AG09319 (cell line): Measurements from ENCODE around the gene CAPN12.
"Not testable (repeated sequence)": the region's sequence is repeated elsewhere in the genome, so short reads cannot be mapped to it uniquely, and the experiment has no call there.

ENCODE experiments used
- DNase-seq: peaks from one replicate; pipeline ENCODE4 v3.0.0-alpha.2; 2010; ENCODE audit warnings: low read depth; ENCODE audit errors: extremely low read depth
- TF ChIP-seq, protein P1 (sequence below): IDR thresholded peaks from 2 replicates; pipeline ENCODE4 v1.5.1; 2011; ENCODE audit warnings: low read depth, mild to moderate bottlenecking, inconsistent platforms, low read length, moderate library complexity

The CAPN12 gene, protein sequence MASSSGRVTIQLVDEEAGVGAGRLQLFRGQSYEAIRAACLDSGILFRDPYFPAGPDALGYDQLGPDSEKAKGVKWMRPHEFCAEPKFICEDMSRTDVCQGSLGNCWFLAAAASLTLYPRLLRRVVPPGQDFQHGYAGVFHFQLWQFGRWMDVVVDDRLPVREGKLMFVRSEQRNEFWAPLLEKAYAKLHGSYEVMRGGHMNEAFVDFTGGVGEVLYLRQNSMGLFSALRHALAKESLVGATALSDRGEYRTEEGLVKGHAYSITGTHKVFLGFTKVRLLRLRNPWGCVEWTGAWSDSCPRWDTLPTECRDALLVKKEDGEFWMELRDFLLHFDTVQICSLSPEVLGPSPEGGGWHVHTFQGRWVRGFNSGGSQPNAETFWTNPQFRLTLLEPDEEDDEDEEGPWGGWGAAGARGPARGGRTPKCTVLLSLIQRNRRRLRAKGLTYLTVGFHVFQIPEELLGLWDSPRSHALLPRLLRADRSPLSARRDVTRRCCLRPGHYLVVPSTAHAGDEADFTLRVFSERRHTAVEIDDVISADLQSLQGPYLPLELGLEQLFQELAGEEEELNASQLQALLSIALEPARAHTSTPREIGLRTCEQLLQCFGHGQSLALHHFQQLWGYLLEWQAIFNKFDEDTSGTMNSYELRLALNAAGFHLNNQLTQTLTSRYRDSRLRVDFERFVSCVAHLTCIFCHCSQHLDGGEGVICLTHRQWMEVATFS

DNA sequence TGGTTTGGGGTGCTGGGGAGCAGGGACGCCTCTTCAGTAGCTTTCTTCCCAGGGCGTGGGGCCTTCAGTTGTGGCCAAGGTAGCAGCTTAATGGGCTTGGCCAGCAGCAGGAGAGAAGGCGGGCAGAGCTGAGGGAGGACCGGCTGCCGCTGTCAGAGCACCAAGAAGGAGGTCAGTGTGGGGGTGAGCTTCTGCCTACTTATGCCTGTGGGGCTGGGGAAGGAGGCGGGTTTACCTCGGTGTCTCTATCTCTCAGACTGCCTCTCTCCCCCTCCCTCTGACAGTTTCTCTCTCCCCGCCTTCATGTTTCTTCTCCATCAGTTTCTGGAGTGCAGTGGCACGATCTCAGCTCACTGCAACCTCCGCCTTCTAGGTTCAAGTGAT, at the start of gene CAPN12:
Gene CAPN12, minus strand, starts transcription at position 177 of the 384 bp plus-strand sequence. CDS start 309 bp downstream, outside the sequence.
- DNase-seq, result no peak
- TF ChIP-seq, protein P1, sequence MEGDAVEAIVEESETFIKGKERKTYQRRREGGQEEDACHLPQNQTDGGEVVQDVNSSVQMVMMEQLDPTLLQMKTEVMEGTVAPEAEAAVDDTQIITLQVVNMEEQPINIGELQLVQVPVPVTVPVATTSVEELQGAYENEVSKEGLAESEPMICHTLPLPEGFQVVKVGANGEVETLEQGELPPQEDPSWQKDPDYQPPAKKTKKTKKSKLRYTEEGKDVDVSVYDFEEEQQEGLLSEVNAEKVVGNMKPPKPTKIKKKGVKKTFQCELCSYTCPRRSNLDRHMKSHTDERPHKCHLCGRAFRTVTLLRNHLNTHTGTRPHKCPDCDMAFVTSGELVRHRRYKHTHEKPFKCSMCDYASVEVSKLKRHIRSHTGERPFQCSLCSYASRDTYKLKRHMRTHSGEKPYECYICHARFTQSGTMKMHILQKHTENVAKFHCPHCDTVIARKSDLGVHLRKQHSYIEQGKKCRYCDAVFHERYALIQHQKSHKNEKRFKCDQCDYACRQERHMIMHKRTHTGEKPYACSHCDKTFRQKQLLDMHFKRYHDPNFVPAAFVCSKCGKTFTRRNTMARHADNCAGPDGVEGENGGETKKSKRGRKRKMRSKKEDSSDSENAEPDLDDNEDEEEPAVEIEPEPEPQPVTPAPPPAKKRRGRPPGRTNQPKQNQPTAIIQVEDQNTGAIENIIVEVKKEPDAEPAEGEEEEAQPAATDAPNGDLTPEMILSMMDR, result no peak

DNA sequence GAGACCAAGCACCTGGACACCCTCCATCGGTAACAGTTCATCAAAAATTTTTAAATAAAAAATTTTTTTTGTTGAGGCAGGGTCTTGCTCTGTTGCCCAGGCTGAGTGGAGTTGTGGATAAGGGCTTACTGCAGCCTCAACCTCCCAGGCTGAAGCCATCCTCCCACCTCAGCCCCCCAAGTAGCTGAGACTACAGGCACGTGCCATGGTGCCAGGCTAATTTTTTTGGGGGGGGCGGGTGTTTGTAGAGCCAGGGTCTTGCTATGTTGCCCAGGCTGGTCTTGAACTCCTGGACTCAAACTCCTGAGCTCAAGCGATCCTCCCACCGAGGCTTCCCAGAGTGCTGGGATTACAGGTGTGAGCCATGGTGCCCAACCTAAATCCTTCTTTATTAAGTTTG, 49.4 kb upstream of the CAPN12 start:
- DNase-seq, result no peak
- TF ChIP-seq, protein P1, result no peak

DNA sequence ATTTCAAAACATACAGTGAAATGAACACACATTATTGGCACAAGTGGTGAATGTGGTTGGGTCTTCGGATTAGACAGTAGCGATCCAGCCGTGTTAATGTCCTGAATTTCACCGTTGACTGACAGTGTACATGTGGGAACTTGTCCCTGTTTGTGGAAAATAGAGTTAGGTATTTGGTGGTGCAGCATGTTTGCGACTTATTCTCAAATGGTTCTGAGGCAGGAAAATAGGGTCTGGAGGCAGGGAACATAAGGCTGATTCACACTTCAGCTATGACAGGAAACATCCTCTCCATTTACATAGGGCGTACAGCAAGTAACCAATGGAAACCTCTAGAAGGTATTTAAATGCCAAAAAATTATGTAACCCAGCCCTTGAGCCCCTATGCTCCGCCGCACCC, 48.9 kb upstream of the CAPN12 start:
- no peak for DNase-seq
- TF ChIP-seq, protein P1, result no peak

DNA sequence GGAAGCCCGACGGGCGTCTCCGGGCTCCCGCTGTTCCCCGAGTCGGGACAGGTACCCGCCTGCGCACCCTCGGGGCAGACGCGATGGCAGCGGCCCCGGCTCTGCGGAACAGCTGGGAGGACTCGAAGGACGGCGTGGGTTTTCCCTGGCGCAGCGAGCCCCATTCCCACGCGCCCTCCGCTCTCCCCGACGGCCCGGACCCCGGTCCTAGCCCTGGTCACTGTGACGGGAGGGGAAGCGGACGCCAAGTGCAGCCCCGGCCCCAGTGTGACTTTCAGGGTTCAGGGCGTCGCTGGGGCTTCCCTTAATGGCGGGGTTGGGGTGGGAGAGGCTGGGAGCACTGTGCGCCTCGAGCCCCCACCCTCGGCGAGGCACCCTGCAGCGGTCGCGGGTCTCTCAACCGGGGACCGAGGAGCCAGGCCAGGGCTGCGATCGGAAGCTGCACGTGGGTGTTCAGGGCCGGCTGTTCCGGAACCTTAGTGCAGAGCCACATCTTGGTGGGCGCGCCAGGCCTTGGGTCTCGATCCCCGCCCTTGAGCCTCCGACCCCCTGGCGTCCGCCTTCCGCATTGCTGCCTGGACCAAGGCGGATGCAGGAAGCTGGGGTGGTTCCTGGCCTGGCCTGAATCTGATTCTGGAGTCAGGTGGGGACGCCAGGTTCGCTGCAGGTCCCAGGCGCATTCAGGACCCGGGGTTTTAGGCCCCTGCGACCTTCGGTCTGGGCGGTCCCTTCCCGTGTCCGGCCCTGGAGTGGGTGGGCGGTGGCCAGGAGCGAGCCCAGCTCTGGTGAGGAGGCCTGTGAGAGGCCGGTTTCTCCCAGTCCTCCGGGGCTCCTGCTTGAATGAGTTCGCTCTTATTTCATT, 48.2 kb upstream of the CAPN12 start:
- TF ChIP-seq, protein P1, result peak; percentile 19
- no peak for DNase-seq

DNA sequence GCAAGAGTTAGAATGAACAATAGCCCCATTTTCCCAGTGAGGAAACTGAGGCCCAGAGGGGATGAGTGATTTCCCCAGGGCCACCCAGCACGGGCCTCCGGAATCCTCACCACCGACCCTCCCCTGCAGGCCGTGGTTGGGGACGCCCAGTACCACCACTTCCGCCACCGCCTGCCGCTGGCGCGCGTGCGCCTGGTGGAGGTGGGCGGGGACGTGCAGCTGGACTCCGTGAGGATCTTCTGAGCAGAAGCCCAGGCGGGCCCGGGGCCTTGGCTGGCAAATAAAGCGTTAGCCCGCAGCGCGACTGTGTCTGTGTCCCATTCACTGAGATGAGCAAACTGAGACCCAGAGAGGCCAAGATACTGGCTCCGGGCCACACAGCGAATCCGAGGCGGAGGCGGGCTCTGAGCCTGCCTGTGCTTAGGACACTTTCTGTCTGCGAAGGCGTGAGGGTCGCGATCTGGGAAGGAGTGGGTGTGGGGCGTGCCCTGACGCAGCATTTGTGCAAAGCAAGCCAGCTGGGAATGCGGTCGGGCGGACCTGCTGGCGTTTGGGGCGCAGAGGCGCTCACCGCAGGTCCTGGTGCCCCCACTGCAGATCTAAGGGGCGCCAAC, 47.3 kb upstream of the CAPN12 start:
- not testable (repeated sequence) for DNase-seq

DNA sequence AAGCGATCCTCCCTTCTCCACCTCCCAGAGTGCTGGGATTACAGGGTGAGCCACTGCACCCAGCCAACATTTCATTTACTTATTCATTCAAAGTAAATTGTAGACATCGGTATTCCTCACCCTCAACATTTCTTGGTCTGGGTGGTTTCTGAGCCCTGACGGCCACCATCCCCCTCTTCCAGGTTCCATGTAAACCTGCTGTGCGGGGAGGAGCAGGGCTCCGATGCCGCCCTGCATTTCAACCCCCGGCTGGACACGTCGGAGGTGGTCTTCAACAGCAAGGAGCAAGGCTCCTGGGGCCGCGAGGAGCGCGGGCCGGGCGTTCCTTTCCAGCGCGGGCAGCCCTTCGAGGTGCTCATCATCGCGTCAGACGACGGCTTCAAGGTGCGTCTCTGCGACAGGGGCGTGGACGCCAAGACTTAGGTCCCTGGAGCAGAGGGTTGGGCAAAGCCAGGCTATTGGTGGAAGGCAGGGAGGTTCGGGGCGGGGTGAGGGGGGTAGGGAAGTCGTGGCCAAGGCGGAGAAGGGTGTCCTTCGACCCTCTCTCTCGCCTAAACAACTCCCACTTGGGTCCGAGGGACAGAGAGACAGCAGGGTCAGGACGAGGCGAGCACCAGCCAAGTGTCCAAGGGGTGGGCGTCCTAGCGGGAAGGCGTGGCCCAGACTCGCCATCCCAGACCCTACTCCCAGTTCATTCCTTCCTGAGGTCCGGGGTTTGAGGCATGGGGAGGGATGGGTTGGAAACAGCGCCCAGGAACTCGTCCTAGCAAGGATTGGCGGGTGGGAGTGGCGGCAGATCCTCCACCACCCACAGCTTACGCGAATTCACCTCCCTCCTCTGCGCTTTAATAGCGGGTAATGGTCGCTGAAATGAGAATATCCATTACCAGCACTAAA, 46.5 kb upstream of the CAPN12 start:
- DNase-seq, result not testable (repeated sequence)

DNA sequence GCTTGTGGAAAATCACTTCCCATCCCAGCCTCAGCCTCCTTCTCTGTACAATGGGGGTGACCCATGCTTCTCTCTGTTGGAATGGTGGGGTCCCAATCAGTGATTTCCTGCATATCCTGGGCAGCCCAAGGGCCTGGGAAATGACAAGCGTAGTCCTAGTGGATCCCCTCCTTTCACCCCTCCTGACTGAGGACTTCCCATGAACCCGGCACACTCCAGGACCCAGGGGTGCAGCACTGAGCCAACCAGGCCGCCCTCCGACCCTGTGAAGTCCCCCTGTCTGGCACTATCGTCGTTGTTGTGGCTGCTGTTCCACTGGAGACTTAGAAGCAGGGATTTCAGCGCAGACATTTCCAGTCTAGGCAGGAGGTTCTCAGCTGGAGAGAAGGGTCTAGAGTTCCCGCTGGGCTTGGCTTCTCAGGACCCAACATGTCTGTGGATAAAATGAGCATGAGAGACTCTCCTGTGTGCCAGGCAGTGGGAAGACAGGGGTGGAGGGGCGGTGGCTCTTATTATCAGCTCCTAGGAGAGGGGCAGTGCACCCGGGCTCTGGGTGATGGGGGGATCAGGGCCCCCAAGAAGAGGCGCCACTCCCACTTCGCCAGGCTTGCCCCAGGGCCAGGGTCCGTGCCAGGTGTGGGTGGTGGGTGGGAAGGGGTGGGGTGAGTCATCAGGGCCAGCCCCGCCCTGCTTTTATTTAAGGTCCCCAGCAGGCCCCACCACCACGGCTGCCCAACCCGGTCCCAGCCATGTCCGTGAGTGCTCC, 44.4 kb upstream of the CAPN12 start, which contains the start of gene LGALS7B:
Gene LGALS7B, plus strand, starts transcription at position 723 of the 766 bp plus-strand sequence. Its CDS starts 27 bp downstream, at position 750.
- no peak for DNase-seq
- TF ChIP-seq, protein P1, result no peak
